CD4-positive, alpha-beta T cell treated with Interleukin-17A for 1 hour (primary cell): ENCODE results near the gene ATP8A2.
"Not testable (repeated sequence)": the region's sequence is repeated elsewhere in the genome, so short reads cannot be mapped to it uniquely, and the experiment has no call there.

Experiments used
- DNase-seq: peaks from one replicate; pipeline ENCODE4 v3.0.0-alpha.2; 2020

ATP8A2 gene

DNA sequence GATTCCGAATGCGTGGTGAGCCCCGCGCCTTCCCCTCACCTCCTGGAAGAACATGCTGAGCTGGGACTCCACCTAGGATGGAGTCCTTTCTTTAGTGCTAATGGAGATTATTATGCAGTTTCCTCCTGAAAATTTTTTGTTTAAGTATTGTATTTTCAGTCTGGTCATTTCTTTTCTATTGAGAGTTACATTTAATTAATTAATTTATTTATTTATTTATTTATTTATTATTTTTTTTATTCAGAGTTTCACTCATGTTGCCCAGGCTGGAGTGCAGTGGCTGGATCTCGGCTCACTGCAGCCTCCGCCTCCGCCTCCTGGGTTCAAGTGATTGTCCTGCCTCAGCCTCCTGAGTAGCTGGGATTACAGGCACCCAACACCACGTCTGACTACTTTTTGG lies 400.8 kb downstream of the ATP8A2 start:
- DNase-seq, result not testable (repeated sequence)

DNA sequence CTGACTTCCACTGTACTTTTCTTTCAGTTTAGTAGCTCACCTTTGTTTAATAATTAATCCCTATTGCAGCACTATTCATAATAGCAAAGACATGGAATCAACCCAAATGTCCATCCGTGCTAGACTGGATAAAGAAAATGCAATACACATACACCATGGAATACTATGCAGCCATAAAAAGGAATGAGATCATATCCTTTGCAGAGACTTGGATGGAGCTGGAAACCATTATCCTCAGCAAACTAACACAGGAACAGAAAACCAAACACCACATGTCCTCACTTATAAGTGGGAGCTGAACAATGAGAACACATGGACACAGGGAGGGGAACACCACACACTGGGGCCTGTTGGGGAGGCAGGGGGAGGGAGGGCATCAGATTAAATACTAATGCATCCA lies 402.3 kb downstream of the ATP8A2 start:
- DNase-seq, result not testable (repeated sequence)

DNA sequence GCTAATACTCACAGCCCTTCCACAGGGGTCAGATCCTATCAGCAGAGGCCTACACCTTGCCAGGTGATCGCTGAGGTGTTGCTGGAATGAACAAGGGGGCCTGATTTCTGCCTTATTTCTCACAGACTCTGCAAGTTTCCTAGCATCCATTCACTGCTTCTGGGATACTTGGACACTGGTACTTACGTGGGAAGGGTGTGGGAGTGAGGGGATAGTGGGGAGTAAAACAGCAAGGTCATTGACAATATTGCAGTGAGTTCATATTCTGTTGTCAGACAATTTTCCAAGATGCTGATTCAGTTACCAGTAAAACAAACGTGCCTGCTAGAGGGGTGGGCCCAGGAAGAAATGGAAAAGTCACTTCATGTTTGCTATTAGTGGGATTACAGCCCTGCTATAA lies 403.5 kb downstream of the ATP8A2 start:
- DNase-seq, result no peak

DNA sequence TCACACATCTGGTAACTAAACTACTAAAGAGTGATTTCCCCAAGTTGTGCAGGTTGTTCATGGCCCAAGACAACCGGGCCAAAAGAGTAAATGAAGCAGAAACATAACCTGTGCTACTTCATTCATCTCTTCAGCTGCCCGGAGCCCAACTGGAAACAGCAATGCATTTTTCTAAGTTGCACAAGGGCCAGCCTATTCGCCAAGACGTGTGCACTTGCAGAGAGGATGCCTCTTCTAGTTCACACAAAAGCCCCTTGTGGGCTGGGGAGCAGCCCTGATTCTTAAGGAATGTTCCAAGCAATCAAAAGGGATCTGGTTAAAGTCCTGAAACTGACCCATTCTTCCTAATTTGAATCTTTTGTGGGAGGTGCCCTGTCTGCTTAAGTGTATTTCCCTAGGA lies 404.2 kb downstream of the ATP8A2 start:
- DNase-seq, result no peak

DNA sequence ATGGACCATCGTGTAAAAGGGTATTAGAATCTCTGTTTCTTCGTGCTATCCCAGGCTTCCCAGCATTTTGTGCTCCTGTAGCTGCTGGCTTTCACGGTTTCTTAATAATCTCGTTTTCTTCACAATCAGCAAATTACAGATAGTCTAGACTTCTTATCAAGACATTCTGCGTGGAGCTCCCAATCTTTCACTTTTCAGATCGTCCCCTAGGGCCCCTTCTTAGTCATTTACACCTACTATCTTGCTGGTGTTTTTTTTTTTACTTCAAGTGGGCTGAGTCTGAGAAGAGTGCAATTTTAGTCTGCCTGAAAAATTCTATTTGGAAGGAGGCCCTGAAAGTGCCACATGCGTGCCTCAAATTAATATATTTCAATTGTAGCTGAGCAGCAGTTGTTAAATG lies 404.9 kb downstream of the ATP8A2 start:
- no peak for DNase-seq

DNA sequence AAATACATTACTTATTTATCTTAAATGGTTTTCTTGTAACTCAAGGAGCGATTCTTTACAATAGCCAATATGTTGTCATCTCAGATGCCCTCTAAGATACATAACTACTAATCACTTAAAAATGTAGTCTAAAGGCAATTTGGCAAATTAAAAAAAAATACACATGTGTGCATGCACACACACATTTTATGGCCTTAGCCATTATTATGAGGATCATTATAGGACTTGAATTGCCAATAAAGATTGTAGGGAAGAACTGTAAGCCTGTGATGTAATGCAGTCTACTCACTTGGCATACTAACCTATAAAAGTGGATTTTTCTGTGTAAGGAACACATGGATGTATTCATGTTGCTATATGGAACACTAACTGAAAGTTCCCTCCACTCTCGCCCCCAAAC lies 405.7 kb downstream of the ATP8A2 start:
- no peak for DNase-seq

DNA sequence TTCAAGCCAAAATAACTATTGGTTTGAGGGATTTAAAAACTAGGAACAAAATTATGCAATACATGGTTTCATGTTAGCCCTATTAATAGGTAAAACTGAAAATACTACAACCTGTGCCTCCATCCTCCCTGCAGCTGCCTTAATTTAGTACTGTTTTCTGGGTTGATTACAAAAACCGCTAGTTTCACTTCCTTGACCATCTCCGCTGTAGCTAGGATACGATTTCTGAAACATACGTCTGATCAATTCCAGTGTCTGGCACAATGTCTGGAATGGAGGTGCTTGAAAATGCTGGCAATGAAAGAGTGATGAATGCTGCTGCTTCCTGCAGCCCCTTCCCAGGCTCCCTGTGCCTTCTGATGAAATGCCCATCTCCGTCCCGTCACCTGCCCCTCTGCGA lies 406.6 kb downstream of the ATP8A2 start:
- no peak for DNase-seq

DNA sequence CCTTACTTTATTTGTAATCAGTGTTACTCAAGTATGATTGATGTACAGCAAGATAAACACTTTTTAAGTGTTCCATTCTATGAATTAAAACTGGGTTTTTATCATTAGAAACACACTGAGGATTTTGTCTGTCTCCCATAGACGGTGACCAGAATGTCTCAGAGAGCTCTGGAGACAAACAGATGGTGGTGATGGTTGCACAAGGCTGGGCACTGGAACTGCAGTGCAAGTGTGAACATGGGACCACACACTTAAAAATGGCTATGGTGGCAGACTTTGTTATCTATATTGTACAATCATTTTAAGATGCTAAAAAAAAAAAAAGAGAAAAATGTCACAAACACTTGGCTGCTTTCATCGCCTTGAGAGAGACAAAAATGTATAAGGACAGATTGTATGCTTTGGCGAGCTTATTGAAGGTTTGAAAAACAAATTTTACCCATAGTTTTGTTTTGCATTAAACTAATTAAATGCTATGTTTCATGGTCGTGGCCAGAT lies 407.1 kb downstream of the ATP8A2 start:
- DNase-seq, result no peak

DNA sequence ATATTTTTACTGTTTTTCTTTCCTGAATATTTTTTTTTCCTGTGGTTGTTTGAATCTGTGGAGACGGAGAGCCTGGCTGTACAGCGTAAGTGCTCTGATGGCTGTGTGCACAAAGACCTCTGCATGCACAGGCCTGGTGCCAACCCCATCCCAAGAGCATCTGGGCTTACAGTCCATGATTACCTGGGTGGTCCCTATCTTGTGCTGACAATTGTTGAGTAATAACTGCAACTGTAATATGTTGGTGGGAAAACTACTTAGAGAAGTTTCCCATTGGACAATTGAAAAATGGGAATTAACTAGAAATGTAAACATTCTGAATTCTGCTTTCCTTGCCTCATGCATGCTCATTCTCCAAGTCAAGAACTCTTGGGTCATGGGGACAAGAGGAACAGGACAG lies 411.3 kb downstream of the ATP8A2 start:
- DNase-seq, result no peak

DNA sequence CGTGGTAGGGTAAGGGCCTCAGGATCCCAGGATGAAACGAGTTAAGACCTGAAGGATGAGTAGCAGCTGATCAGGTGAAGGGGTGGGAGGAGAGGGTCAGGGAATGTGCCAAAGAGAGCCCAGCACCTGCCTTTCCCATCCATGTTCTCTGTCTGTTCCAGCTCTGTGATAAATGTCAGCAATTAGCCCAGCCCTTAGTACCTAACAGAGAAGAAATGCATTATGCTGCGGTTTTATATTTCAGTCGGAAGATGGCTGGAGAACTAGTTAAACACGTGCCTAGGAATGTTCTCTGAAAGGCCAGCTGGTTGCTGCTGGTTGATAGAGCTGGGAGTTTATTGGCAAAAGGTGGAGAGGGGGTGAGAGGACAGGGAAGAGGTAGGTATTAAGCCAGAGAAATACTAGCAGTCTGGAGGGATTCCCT lies 411.8 kb downstream of the ATP8A2 start:
- DNase-seq, result no peak

DNA sequence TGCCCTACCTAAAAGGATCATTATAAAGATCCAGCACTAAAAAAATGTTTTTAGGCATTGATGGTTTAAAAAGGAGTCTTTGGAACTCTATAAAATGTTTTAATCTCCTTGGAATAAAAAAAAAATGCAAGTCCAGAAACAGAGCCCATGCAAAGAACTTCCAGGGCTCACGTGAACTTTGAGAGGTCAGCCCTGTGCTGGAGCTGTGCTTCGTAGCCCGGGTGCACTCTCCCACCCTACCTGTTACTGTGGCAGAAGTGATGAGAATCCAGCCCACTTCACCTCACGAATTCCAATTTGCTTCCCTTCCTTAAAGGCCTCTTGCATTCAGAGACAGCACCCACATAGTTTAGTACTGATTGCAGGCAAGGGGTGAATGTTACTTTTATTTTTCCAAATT lies 412.3 kb downstream of the ATP8A2 start:
- DNase-seq, result no peak

DNA sequence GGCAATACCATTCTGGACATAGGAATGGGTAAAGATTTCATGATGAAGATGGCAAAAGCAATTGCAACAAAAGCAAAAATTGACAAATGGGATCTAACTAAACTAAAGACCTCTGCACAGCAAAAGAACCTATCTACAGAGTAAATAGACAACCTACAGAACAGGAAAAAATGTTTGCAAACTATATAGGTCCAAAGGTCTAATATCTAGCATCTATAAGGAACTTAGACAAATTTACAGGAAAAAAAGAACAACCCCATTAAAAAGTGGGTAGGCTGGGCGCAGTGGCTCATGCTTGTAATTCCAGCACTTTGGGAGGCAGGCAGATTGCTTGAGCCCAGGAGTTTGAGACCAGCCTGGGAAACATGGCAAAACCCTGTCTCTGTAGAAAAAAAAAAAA lies 418.4 kb downstream of the ATP8A2 start:
- DNase-seq, result not testable (repeated sequence)

DNA sequence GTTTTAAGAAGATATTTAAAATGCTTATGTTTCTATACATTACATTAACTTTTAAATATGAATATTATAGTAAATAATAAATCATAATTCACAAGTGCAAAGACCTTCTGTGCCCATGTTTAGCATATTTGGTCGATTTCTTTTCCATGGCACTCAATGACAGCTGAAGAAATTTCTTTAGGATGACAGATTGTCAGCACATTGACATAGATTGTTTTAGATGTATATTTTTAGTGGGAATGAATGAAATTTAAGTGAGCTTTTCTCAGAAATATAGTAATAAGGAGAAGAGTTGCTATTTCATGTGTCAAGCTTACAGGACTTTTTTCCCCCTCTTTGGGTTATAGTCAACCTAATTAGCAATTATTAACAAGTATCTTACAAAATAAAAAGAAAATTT lies 423.5 kb downstream of the ATP8A2 start:
- DNase-seq, result no peak

DNA sequence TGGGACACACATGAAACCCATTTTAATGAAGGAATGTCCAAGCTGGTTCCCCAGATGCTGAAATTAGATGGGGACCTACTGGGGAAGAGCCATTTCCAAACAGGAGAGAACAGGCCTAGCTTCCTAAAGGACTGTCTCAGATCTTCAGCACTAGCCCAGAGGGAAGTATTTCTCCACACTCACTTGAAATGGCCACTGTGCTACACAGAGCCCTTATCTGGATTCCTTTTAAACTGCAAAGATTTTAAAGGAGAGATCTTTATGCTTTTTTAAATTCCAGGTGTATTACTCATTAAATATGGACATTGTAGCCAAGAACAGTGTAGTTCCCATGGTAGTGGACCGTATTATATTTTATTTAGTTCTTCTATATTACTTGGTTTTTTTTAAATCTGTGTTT lies 424.7 kb downstream of the ATP8A2 start:
- no peak for DNase-seq

DNA sequence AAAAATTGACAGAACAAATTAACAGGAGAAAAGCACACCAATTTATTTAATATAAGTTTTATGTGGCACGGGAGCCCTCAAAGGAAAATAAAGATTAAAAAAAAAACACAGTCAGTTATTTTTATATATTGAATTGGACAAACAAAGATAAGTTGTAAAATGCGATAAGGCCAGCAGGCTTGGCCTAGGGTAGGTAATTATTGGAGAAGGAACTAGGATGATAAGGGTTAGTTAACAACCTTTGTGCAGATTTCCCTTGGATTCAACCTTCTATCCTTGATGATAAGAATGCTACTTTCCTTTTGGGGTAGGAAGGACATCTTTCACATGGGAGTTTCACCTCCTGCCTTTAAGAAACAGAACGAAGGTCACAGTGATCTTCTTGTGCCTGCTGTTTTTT lies 427.2 kb downstream of the ATP8A2 start:
- DNase-seq, result no peak

DNA sequence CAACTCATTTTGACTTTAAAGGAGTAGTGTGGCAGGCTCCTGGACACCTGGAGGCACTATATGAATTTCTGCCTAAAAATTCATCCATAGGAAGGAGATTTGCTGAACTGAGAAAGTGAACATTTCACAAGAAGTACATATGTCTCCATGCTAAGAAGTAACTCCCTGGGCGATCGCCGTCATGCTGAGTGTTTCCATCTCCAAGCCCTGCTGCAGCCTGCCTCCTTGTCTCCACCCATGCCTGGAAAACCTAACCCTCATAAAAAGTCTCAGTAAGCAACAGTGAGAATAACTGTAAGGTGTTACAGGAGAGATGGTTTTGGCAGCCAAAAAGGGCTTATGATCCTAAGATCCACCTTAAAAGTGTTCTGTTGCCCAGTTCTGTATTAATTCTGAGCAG lies 428.7 kb downstream of the ATP8A2 start:
- no peak for DNase-seq

DNA sequence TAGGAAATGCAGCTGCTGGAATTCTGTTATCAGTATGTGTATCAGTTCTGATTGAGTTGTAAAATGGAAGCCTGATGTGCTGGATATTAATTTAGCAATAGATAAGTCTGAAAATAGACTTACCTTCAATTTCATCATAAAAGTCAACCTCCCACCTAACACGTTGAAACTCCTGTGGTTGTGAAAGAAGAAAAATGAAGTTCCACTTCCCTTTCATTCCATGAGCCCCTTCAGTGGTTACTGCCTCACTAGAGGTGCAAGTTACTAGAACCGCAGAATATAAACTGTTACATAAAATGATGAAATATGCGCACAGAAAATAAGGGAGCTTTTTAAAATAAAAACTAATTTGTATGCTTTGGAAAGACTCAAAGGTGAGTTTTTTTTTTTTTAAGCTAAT lies 430.8 kb downstream of the ATP8A2 start:
- DNase-seq, result no peak

DNA sequence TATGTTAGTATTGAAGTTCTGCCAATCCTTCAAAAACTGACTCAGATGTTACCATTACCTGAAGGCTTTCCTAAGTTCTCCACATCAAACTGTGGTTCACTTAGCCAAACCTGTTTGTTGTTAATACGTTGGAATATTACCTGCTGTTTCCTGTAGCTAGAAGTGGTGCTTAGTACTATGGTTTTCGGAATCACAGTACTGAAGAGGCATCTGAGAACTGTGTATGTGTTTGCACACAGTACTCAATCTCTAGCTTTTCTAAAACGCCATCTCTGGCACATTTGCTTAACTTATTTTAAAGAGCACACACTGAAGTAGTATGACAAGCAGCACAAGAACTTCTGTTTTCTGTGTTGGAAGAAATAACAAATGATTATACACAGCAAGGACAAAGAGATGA lies 431.9 kb downstream of the ATP8A2 start:
- no peak for DNase-seq

DNA sequence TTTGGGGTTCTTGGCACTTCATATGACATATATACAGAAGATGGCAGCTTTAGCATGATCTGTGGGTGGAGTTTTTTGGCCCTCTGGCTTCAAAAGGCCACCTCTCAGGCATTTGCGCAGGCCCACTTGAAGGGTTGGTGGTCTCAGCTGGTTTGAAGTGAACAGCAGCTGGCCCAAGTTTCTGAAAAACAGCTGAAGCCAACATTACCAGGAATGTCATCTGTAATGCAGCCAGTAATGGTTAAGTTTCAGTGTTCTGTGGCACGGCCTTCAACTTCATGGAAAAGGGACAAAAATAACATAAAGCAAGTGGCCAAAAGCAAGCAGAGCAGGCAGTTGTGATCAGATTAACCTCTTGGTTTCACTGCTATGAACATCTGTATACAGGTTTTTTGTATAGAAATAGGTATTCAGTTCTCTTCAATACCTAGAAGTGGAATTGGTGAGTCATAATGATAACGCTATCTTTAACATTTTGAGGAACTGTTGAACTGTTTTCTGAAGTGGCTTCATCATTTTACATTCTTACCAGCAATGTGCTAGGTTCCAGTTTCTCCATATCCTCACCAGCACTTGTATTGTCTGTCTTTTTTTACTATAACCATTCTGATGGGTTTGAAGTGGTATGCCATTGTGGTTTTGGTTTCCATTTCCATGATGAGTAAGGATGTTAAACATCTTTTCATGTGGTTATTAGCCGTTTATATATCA lies 434.6 kb downstream of the ATP8A2 start:
- no peak for DNase-seq

DNA sequence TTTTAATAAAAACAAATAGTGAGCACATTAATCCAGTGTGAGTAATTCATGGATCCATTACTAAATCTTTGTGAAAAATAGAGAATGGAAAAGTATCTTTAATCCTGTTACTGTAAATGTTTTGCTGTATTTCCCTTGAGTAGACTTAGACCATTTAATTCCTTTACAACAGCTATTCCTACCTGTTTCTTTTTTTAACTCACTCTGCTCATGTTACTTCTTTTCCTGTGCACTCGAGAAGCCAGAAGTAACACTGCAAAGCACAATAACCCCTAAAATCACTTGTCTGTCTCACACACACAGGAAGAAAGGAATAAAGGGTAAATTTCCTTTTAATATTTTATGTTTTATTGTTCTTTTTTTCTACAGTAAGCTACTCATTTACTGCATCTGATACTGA lies 435.8 kb downstream of the ATP8A2 start:
- DNase-seq, result no peak

DNA sequence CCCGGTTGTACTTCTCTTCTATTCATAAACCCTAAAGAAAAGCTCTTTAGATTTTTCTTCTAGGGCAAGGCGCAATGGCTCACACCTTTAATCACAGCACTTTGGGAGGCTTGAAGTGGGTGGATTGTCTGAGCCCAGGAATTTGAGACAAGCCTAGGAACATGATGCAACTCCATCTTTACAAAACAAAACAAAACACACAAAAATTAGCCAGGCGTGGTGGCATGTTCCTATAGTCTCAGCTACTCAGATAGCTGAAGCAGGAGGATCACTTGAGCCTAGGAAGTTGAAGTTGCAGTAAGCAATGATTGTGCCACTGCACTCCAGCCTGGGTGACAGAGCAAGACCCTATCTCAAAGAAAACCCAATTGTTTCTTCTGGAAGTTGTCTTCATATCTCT lies 439.7 kb downstream of the ATP8A2 start:
- DNase-seq, result no peak

DNA sequence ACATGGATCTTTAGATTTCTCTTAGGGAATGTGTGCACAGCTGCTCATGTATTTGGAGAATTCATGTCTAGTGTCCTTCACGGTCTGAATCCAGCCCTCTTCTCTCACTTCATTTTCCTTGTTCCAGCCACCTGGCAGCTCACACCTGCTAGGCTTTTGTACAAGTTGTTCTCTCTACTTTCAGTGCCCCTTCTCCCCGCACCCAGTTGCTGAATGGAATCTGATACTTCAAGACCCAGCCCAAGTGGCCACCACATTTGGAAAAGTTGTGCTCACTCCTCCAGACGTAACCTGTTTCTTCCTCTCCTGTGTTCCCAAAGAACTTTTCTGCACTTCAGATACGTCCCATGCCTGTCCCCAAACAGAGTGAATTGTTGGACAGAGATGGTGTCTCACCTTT lies 444.5 kb downstream of the ATP8A2 start:
- DNase-seq, result no peak

DNA sequence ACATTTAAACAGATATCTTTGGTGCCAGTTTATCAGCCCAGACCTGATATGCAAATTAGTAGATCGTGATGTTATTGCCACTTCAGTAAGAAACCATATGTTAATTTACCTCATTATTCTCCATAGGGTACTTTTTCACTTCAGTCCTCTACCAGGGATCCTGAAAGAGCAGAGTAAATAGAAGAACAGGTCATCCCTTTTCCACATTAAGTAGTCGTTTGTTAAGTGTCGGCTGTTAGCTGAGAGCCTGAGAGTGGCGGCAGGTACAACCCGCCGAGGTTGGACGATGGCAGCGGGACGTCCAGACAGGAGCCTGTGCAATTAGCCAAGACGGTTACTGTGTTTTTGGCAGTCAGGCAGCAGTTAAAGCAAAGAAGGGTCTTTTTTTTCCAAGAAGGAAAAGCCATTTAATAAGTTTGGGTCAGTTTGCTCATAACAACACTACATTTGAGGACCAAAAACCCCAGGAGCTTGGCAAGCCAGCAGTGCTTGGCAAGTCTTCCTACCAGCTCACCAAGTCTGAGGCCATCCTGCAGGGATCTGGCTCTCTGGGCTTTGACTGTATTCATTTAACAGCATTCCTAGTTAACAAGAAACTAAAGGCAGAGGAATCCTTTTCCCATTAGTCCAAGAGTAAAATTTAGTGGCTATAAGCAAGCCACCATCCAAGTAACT lies 448.2 kb downstream of the ATP8A2 start:
- DNase-seq, result no peak

DNA sequence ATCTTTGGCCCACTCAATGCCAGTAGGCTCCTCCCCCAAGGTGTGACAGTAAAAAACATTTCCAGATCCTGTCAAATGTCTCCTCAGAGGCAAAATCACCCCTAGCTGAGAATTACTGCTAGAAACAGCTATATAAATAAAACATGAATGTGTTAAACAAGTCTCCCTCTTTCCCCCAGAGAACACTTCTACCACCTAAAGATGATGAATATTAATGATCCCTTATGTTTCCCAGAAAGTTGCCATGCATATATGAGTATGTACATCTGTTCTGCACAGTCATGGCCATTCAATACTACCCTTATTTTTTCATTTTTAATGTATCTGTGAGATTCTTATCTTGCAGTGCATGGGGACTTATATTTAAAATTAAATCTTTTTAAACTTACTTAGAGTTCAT lies 450.0 kb downstream of the ATP8A2 start:
- no peak for DNase-seq

DNA sequence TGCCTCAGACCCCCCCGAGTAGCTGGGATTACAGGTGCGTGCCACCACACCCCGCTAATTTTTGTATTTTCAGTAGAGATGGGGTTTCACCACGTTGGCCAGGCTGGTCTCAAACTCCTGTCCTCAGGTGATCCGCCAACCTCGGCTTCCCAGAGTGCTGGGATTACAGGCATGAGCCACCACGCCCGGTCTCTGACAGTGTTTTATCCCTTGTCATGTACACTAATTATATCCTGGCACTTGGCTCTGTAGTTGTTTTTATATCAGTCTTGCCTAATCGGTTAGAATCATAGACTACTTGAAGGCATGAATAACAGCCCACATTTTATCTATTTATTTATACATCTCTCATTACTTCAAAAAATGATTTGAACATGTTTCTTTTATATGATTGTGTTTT lies 455.4 kb downstream of the ATP8A2 start:
- DNase-seq, result not testable (repeated sequence)
